Measurements from ENCODE around the gene IMP3.

IMP3 gene

DNA sequence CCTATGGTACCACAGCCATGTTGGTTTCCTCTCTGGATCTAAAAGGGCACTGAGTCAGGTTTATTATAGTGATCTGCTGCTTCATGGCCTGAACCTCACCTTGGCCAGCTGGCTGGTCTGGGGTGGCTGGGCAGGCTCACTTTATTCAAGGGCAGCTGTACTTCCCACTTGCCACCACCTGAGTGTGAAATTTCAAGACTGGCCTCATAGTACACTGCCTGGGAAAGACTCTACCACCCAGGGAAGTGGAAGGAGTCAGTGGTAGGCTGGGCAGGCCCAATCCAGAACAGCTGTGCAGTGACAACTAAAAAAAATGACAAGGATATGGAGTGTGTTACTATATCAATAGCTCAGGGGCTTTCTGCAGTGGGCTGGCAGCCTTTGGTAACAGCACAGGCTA, 23.3 kb downstream of the IMP3 start:
- DNase-seq, result no peak

DNA sequence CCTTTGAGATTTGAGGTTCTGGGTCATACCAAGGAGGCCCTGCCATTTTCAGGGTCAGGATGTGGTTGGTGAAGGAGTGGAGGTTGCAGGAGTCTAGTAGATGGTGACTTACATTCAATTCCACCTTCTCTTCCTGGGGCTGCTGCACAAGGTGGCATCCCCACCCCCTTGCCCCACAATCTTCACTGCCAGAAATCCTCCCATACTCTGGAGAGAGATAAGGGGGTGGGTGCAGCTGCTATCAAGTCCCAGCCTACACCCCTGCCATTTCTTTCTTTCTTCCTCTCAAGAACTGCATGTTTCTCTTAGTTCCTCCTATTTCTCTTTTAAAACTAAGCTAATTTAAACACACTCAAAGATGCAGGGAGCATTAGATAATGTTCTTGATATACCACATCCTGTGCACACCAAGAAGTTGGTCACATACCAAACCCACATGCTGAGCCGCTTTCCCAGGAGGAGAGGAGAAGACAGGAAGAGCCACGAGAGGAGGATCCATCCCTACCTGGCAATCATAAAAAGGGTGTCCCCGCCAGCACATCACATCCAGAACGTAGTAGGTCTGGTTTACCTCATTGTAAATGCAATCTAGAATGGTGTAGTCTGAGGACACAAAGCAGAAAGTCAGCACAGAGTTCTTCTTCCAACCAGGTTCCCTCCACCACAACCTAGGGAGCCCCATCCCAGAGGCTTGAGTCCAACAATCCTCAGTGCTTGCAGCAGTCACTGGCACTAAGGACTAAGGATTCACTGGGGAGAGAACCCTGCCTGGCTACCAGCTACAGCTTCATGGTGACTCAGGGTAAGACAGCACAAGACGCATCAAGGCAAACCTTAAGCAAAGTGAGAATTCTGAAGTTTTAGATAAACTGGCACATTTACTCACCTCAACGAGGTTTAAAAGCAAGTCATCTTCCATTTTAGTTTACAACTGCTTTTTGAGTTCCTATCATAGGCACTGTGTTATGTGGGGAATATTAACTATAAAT, 33.0 kb downstream of the IMP3 start:
- no peak for DNase-seq

DNA sequence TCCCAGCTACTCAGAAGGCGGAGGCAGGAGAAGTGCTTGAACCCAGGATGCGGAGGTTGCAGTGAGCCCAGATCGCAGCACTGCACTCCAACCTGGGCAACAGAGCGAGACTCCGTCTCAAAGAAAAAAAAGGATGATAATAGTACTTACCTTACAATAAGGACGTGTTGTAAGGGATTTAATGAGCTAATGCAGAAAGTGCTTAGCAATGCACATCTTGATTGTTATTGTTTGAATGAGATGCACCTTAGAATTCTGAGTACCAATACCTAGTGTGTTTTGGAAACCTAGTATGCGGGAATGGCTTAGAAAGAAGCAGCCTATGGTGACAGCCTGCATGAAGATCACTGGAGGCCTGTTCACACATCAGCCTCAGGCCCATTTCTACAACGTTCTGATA, 34.0 kb downstream of the IMP3 start:
- DNase-seq, result no peak

DNA sequence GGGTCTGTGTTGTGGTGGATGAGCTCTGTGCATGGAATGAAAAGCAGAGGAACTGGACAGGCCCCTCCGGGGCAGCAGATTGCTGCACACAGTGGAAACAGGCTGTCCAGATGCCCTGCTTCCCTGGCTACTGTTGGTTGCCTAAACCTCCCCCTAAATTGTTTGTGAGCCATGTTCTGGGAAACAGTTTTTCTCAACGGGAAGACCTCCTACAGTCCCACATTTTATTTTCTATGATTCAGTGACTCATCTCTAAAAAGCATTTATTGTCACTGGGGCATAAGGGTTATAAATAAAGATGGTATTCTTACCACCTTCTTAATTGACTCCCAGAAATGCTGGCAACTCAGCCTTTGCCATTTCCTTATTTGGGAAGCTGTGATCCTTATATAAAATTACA, 40.6 kb downstream of the IMP3 start:
- no peak for DNase-seq

DNA sequence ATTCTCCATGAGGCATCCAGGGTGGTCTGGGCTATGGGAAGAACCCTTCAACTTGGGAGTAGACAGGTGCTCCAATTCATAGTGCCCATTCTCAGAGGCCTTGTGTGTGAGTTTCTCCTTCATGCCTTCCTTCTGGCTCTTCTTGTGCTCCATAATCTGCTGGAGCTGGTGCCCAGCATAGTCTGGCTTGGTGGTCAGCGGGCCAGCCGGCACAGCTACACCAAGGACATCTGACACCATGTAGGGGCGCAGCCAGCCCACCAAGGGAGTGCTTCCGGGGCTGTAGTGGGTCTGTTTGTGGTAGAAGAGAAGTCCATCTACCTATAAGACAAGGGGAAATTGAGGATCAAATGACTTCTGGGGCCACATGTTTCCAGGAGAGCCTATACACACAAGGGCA, 41.7 kb downstream of the IMP3 start:
- no peak for DNase-seq

DNA sequence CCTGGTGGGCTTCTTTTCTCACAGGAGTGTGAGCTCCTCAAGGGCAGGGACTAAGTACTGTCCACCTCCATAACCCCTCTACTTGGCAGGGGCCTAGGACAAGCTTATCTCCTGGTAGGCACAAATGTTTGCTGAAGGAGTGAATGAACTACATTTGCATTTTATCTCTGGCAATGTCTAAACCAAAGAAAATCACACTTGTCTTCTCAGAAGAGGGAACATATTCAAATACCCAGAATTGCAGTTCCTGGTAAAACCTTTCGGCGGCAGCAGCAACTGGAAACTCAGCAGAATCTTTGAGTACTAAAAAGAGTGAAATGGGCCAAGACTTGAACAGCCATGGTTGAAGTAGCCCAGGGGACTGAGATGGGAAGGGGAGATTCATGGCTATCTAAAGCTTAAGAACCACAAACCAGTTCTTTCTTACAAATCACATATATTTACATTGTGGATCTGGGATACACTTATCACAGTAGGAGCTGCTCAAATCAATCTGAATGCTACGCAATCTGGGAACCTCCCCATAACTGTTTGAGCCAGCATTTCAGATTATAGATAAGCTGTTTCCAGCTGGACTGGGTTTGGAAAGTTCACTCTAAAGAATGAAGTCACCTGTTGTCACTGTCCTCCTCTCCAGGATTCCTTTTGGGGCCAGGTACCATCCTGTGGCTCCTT, 42.2 kb downstream of the IMP3 start:
- DNase-seq, result no peak

DNA sequence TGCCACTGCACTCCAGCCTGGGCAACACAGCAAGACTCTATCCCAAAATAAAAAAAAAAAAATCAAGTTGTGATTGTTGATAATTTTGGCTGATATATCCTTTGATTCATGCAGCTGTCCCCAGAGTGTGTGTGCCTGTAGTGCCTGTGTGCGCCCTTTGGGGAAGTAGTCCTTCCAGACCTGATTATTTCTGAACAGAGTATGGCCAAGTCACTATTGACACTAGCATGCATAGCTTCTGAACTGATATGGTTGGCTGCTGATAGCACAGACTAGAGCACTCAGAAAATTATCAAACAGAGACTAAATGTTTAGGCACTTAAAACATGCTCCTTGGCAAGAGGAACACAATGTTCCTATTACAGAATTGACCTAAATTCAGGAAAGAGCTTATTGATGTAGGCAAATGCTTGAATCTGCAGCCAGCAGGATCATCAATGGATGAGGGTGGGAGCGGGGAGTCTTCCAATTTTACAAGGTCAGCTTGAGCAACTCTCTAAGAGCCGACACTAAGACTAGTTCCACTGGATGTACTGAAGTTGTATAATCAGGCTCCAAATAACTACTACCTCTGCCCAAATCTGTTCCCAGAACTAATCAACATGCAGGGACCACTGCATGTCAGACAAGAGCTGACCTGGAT, 43.2 kb downstream of the IMP3 start:
- no peak for DNase-seq

DNA sequence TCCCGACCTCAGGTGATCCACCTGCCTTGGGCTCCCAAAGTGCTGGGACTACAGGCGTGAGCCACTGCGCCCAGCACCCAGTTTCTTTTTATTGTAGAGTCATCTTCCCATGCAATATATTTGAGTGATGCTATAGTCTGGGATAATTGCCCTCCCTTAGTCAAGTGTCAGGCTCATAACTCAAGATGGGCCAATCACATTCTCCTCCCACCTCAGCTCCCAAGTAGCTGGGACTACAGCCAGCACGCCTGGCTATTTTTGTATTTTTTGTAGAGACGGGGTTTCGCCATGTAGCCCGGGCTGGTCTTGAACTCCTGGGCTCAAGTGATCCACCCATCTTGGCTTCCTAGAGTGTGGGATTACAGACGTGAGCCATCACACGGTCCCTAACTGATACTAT, 45.7 kb downstream of the IMP3 start:
- DNase-seq, result no peak

DNA sequence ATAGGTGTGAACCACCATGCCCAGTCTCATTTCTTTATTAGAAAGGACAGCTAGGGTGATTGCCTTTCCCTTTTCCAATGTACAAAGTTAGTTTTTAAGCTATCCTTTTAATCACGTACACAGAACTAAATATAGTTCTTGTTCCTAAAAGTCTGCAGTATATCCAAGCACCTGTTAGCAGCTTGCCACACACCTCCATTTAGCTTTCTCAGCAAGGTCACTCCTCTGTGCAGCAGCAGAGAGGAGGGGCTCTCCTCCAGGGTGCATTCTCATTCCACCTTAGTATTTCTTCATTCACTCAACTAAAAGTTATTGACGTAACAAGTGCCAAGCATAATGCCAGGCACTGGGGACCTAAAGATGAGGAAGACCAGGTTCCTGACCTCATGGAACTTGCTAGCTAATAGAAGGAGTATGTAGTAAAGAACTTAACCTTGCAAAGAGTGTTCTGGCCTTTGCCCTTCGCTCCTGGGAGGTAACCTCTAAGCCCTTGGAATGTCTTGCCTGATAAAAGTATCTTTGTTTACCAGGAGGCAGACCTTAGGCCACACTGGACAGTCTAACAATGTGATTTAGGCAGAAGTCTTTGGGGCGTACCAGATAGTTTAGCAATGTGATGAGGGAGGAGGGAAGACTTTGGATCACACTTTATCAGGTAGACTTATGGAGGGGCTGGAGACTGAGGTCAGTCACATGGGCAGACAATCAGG, 48.2 kb downstream of the IMP3 start:
- DNase-seq, result no peak

DNA sequence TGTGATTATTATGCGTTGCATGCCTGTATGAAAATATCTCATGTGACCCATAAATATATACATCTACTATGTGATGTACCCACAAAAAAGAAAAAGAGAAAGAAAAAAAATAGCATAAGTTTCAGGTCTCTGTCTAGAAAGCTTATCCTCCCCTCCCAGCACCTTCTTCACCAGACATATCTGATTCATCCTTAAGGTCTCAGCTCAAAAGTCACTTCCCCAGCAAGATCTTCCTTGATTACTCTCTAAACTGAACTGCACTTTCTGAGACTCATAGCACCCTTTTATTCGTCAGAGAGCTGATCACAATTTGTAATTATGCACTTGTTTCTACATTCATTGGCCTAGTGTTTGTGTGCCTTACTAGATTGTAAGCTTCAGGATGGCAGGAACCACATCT, 49.8 kb downstream of the IMP3 start:
- no peak for DNase-seq
